ENCODE measurements around the gene KRT36.

DNA sequence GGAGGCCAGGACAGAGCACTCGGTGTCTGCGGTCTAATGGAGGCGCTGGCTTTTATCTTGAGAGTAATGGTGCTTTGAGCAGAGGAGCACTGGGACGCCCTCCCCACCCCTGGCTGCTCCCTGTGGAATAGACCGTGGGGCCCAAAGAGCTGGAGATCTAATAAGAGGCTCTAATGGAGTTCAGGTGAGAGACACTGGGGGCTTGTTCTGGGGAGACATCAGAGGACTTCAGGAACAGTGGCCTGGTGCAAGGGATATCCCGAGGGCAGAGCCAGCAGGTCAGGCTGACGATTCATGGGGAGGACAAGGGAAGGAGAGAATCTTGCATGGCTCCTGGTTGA, 47.9 kb upstream of the KRT36 start:
- no peak for TF ChIP-seq CTCF (IDR thresholded peaks at IDR 0.05)
- no peak for TF ChIP-seq POLR2A (IDR thresholded peaks at IDR 0.05)

Data from uterus (tissue), 2 donors.